ENCODE measurements around the gene MPEG1.

DNA sequence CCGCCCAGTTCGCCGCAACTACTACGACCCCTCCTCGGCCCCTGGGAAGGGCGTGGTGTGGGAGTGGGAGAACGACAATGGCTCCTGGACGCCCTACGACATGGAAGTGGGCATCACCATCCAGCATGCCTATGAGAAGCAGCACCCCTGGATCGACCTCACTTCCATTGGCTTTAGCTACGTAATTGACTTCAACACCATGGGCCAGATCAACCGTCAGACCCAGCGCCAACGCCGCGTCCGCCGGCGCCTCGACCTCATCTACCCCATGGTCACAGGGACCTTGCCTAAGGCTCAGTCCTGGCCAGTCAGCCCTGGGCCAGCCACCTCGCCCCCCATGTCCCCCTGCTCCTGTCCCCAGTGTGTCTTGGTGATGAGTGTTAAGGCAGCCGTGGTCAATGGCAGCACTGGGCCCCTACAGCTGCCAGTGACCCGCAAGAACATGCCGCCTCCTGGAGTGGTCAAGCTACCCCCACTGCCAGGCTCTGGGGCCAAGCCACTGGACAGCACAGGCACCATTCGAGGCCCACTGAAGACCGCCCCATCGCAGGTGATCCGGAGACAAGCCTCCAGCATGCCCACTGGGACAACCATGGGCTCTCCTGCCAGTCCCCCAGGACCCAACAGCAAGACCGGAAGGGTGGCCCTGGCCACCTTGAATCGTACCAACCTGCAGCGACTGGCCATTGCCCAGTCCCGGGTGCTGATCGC is 30.8 kb downstream of the MPEG1 start:
- TF ChIP-seq, protein P1, sequence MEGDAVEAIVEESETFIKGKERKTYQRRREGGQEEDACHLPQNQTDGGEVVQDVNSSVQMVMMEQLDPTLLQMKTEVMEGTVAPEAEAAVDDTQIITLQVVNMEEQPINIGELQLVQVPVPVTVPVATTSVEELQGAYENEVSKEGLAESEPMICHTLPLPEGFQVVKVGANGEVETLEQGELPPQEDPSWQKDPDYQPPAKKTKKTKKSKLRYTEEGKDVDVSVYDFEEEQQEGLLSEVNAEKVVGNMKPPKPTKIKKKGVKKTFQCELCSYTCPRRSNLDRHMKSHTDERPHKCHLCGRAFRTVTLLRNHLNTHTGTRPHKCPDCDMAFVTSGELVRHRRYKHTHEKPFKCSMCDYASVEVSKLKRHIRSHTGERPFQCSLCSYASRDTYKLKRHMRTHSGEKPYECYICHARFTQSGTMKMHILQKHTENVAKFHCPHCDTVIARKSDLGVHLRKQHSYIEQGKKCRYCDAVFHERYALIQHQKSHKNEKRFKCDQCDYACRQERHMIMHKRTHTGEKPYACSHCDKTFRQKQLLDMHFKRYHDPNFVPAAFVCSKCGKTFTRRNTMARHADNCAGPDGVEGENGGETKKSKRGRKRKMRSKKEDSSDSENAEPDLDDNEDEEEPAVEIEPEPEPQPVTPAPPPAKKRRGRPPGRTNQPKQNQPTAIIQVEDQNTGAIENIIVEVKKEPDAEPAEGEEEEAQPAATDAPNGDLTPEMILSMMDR (IDR thresholded peaks at IDR 0.05), result no peak
- no peak for TF ChIP-seq POLR2A (IDR thresholded peaks at IDR 0.05)
- TF ChIP-seq EP300 (IDR thresholded peaks at IDR 0.05), result no peak

Measured in ovary (tissue), 3 donors.